NCI-H2227 treated with DMSO at 0.1 percent for 48 hours (cell line): ENCODE results near the gene OR7G1.

Source experiments
- DNase-seq: peaks from one replicate; lab custom pipeline; 2025; lab: John Stamatoyannopoulos, UW

Gene OR7G1, protein sequence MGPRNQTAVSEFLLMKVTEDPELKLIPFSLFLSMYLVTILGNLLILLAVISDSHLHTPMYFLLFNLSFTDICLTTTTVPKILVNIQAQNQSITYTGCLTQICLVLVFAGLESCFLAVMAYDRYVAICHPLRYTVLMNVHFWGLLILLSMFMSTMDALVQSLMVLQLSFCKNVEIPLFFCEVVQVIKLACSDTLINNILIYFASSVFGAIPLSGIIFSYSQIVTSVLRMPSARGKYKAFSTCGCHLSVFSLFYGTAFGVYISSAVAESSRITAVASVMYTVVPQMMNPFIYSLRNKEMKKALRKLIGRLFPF

DNA sequence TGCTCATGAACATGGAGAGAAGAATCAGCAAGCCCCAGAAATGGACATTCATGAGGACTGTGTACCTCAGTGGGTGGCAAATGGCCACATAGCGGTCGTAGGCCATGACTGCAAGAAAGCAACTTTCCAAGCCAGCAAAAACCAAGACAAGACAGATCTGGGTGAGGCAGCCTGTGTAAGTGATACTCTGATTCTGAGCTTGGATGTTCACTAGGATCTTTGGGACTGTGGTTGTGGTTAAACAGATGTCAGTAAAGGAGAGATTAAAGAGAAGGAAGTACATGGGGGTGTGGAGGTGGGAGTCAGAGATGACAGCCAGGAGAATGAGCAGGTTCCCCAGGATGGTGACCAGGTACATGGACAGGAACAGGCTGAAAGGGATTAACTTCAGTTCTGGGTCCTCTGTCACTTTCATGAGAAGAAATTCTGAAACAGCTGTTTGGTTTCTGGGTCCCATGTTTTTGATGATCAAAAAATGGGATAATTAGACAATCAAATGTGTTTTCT, at the start of gene OR7G1:
OR7G1 (minus strand) TSS at position 457 of the 507 bp plus-strand sequence; CDS start at position 457, 0 bp downstream.
- no peak for DNase-seq

DNA sequence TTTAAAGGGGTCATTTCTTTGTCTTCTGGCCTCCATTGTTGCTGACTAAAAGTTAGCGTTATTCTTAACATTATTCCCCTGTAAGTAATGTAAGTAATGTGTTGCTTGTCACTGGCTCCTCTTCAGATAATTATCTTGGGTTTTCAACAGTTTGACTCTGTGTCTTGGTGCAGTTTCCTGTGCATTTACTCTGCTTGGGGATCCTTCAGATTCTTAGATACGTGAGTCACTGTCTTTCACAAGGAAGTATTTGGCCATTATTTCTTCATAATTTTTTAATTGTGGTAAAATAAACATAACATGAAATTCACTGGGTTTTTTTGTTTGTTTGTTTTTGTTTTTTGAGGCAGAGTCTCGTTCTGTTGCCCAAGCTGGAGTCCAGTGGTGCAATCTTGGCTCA, 49.7 kb upstream of the OR7G1 start:
- DNase-seq: no peak

GRCh38 chr19:9161427-9161826, 45.9 kb upstream of the OR7G1 start:
- DNase-seq: no peak

- no peak for DNase-seq
Observed at GRCh38 chr19:9159891-9160290, 44.3 kb upstream of the OR7G1 start.

GRCh38 chr19:9156304-9156703, 40.7 kb upstream of the OR7G1 start:
- DNase-seq: no peak

- no peak for DNase-seq
Observed at GRCh38 chr19:9155591-9155990, 40.0 kb upstream of the OR7G1 start.

- DNase-seq: no peak
Observed at GRCh38 chr19:9151367-9151766, 35.8 kb upstream of the OR7G1 start.

DNA sequence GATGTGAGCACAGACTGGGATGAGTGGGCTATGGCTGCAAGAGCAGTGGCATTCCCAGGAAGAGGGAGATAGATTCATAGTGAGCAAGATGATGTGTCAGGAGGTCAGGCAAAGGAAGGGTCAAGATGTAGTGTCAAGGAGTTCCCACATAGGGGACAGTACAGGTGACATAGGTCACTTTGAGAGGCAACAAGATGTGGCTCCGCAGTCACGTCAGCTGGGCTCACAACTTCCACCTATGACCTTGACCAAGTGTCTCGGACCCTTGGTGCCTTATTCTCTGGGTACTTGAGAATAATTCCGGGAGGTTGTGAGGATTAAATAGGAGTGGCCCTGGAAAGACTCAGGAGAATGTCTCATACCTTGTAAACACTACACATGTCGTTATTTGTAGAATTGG, 35.1 kb upstream of the OR7G1 start:
- DNase-seq: no peak

DNA sequence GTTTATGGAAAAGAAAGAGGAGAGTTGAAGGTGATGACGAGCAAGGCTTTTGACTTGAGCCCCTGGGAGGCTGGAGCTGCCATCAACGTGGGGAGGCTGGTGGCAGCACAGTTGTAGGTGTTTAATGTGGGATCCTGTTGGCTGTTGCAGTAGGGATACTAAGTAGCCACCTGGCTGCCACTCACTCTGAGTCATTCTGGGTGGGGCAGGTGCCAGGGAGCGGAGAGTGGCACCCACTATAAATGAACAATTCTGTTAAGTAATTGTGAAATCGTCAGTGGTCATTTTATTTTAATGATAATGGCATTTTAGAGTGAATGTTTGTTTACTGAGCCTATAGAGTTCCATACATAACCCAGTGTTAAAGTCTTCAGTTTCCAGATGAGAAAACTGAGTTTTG, 34.4 kb upstream of the OR7G1 start:
- no peak for DNase-seq

GRCh38 chr19:9148697-9149096, 33.1 kb upstream of the OR7G1 start:
- no peak for DNase-seq

GRCh38 chr19:9146882-9147281, 31.3 kb upstream of the OR7G1 start:
- no peak for DNase-seq

DNA sequence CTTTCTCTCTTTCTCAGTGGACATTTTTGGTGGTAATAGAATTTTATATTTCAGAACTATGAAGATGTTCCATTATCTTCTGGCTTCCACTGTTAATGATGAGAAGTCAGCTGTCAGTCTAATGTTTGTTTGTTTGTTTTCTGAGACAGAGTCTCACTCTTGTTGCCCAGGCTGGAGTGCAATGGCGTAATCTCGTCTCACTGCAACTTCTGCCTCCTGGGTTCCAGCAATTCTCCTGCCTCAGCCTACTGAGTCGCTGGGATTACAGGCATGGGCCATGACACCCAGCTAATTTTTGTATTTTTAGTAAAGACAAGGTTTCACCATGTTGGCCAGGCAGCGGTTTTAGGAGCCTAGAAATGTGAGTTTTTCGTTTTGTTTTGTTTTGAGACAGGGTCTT, 29.4 kb upstream of the OR7G1 start:
- DNase-seq: no peak

DNA sequence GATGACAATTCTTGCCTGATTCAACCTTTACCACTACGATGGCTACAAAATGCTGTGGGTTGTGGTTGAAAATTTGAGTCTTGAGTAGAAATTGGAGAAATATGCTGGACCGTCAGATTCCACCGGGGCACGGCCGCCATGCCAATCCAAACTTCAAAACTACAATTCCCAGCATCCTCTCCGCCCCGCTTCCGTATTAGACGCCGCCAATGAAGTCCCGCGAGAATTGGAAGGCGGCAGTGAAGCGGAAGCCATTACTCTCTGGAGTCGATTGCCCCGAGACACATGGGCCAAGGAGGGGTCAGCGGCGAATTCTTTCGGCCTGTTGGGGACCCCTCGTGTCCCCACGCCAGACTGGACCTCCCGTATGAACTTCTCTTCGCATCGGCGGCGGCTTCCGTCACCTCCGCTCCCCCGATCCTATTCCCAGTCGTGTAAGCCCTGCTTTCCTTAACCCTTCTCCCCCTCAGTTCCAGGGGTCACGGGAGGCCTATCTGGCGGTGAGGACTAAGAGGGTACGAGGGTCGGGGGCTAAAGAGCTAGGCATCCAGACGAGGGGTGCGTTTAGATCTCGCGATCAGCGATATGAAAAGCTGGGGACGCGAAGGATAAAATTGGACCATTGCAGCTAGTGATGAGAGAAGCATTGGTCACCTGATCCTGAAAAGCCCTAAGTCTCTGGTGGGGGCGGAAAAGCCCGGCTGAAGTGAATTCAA, 24.8 kb upstream of the OR7G1 start, which contains the start of gene ZNF317:
ZNF317 (plus strand) TSS at position 239 of the 716 bp plus-strand sequence. CDS start 15,620 bp downstream, outside the sequence.
- peak; percentile 77 for DNase-seq

DNA sequence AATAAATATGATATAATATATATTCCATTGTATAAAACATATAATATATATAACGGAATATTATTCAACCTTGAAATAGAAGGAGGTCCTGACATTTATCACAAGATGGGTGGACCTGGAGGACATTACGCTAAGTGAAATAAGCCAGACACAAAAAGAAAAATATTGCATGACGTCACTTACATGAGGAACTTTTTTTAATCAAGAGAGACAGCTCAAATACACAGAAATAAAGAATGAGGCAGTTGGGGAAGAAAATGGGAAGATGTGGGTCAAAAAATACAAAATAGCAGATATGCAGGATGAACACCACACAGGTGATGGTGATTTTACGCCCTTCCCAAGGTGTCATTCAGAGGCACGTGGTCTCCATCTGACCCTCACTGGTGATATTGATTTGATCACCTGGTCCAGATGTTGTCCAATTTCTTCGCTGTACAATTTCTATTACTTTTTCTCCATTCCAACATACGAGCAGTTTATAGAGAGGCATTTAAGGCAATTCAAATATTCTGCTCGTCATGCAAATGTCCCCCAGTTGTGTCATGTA, 24.1 kb upstream of the OR7G1 start:
- DNase-seq: no peak

GRCh38 chr19:9132422-9132821, 16.9 kb upstream of the OR7G1 start:
- no peak for DNase-seq

- DNase-seq: no peak
Observed at GRCh38 chr19:9130965-9131364, 15.4 kb upstream of the OR7G1 start.

GRCh38 chr19:9128171-9128570, 12.6 kb upstream of the OR7G1 start:
- no peak for DNase-seq

DNA sequence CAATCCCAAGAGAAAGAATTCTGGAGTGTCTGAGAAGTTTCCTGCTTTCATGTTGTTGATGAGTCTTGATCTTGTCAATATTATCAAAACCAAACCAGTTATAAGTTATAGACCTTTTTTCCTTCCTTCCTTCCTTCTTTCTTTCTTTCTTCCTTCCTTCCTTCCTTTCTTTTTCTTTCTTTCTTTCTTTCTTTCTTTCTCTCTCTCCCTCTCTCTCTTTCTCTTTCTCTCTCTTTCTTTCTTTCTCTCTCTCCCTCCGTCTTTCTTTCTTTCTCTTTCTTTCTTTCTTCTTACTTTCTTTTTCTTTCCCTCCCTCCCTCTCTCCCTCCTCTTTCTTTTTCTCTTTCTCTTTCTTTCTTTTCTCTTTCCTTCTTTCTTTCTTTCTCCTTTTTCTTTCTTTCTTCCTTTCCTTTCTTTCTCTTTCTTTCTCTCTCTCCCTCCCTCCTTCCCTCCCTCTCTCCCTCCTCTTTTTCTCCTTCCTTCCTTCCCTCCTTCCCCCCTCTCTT, 11.4 kb upstream of the OR7G1 start, which contains the start of gene OR7G3:
OR7G3 (minus strand) TSS at position 51 of the 506 bp plus-strand sequence; CDS start at position 51, 0 bp downstream.
- no peak for DNase-seq

DNA sequence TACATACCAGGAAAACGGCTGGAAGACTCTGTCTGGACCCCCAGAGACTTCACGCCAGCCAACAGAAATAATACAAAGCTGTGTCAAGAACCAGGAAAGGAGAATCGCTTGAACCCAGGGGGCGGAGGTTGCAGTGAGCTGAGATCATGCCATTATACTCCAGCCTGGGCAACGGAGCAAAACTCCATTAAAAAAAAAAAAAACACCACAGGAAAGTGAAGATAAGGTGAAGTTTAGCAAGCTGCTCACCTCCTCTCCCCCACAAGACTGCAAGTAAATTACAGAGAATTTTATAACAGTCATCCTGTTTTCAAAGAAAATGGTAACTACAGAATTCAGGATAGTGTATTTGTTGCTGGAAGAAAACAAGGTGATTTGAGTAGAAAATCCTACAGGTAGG, 984 bp upstream of the OR7G1 start:
- DNase-seq: no peak

DNA sequence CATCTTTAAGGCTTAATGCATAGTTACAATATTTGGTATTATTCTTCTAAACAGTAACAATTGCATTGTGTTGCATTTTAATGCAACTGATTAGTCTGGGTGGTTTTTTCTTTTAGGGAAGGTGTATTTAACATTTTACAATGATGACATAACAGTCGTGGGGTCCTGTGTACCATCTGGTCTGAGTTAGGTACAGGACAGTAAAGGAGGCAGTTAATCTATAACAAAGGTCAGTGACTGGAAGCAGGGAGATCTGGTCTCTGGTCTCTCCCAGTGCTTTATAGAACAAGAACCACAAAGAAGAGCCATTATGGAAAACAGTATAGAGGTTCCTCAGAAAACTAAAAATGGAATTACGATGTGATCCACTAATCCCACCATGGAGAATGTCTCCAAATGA, 5.6 kb downstream of the OR7G1 start:
- DNase-seq: no peak

DNA sequence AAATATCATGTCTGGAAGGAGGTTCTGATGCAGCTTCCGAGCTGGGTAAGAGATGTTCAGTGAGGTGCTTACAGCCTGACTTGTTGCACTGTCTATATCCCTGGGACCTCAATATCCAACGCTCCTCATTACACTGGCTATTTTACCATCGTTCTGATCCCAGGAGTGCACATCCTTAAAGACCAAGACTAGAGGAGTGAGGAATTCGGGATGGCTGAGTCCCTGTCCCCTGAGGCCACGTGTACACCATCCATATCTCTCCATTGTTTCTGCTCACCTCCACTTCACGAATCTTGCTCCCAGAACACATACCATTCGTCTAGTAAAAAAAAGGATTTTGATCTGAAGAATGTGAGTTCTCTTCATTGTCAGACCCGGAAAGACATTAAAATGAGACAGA, 8.2 kb downstream of the OR7G1 start, which contains the start of gene OR7G2:
OR7G2 (minus strand) TSS at position 101 of the 400 bp plus-strand sequence. CDS start 4,232 bp downstream, outside the sequence.
- DNase-seq: no peak

DNA sequence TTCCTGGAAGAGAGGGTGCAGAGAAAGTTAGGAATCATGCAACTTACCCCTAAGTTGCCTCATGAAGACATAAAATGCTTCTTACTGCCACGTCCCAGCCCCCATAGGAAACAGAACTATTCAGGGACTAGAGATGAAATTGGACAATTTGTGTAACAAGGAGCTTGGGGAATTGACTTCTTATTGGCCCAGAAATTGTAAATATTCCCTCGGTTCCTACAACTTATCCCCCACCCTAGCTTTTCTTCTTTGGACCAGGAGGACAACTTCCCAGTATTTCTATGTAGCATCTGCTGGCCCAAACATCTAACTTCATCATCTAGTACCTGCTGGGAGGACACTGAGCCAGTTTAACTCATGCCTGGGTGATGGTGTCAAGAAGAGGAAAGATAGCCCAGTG, 28.8 kb downstream of the OR7G1 start, which contains the start of gene OR1M1:
OR1M1 (plus strand) TSS at position 301 of the 400 bp plus-strand sequence. CDS start 6,184 bp downstream, outside the sequence.
- DNase-seq: no peak
